Endothelial cell of umbilical vein (primary cell): ENCODE measurements around the gene PASD1. TPM values are rescaled to one million over a fixed set of nuclear protein-coding genes. Genes with fewer than 3 reads are reported as not detected.

ENCODE experiments used
- BruUV-seq: library from RNA; stranded (reverse); fragments of 400-500 nt; replicated peaks from 2 replicates; lab custom pipeline; 2021; lab: Mats Ljungman, UMichigan
- CTCF ChIA-PET: fragments of 300-600, 350-600 bp; sonication (Branson Sonifier 250); formaldehyde crosslinking; loops from one replicate; lab custom pipeline; 2021; ENCODE audit warnings: antibody characterized with exemption, inconsistent platforms; lab: Charles Lee
- POLR2A ChIA-PET: fragments of 300-600, 350-600 bp; sonication (Branson Sonifier 250); formaldehyde crosslinking; loops from one replicate; lab custom pipeline; 2021; ENCODE audit warnings: antibody characterized with exemption, inconsistent platforms; lab: Charles Lee
- DNase-seq: peaks from one replicate; pipeline ENCODE4 v3.0.0-alpha.2; 2011; ENCODE audit warnings: low read depth, low spot score
- FAIRE-seq: peaks from 2 replicates; lab custom pipeline; 2011; peaks lifted over from hg19 to GRCh38; lab: Jason Lieb, UNC
- H2AFZ ChIP-seq: 2 replicates; pipeline ENCODE4 v1.6.0; 2012; ENCODE audit warnings: low read depth, low read length, control low read depth, inconsistent platforms
- H3K27ac ChIP-seq: 2 replicates; pipeline ENCODE4 v1.5.1; 2011; ENCODE audit warnings: low read depth, mild to moderate bottlenecking, control low read depth, low read length, moderate library complexity; ENCODE audit not compliant: insufficient read depth
- H3K27me3 ChIP-seq, 2 experiments: 2 replicates each; pipeline versions ENCODE4 v1.6.0 to v1.6.1; 2011; ENCODE audit warnings: low read length in 2 of 2, mixed read lengths in 1 of 2; ENCODE audit not compliant: control insufficient read depth in 2 of 2, insufficient read depth in 2 of 2
- H3K36me3 ChIP-seq, 2 experiments: 2 replicates in 1 of 2; 3 replicates in 1 of 2; pipeline ENCODE4 v1.5.1; 2011; ENCODE audit warnings: low read length in 2 of 2, mild to moderate bottlenecking in 1 of 2, moderate library complexity in 1 of 2; ENCODE audit not compliant: control insufficient read depth in 2 of 2, insufficient read depth in 2 of 2; ENCODE audit errors: extremely low read depth in 1 of 2
- H3K4me1 ChIP-seq: 3 replicates; pipeline ENCODE4 v1.5.1; 2011; ENCODE audit warnings: mild to moderate bottlenecking, low read length; ENCODE audit not compliant: control insufficient read depth, insufficient read depth; ENCODE audit errors: extremely low read depth
- H3K4me2 ChIP-seq: 2 replicates; pipeline ENCODE4 v1.6.1; 2011; ENCODE audit warnings: low read length, control low read depth, mixed read lengths; ENCODE audit not compliant: insufficient read depth
- H3K4me3 ChIP-seq, 3 experiments: fragments of 200-600 bp in 1 of 3; sonication (generic), shearing (Covaris generic) in 1 of 3; replicated peaks in 1 of 3; 2 replicates each; pipeline ENCODE4 v1.5.1; 2011 to 2016; ENCODE audit warnings: control low read depth in 3 of 3, low read length in 3 of 3, mild to moderate bottlenecking in 2 of 3, inconsistent platforms in 1 of 3, low read depth in 1 of 3, moderate library complexity in 1 of 3; ENCODE audit not compliant: insufficient read depth in 1 of 3
- H3K79me2 ChIP-seq: 2 replicates; pipeline ENCODE4 v1.6.0; 2012; ENCODE audit warnings: low read length, inconsistent platforms; ENCODE audit not compliant: control insufficient read depth, insufficient read depth
- H3K9ac ChIP-seq: replicated peaks from 2 replicates; pipeline ENCODE3; 2011; ENCODE audit warnings: low read length, control low read depth; ENCODE audit not compliant: insufficient read depth; ENCODE audit errors: extremely low read depth
- H3K9me1 ChIP-seq: replicated peaks from 3 replicates; pipeline ENCODE4 v1.6.0; 2011; ENCODE audit warnings: mild to moderate bottlenecking, low read length; ENCODE audit not compliant: control insufficient read depth, insufficient read depth; ENCODE audit errors: extremely low read depth
- H3K9me3 ChIP-seq: replicated peaks from 2 replicates; pipeline ENCODE4 v1.5.1; 2012; ENCODE audit warnings: low read length, inconsistent platforms; ENCODE audit not compliant: control insufficient read depth, insufficient read depth
- H4K20me1 ChIP-seq: replicated peaks from 2 replicates; pipeline ENCODE3; 2011; ENCODE audit warnings: mild to moderate bottlenecking, low read length; ENCODE audit not compliant: control insufficient read depth, insufficient read depth; ENCODE audit errors: extremely low read depth
- EZH2 ChIP-seq: IDR thresholded peaks from 2 replicates; pipeline ENCODE4 v1.6.1; 2012; ENCODE audit warnings: borderline replicate concordance, low read depth, mild to moderate bottlenecking, moderate library complexity, low read length, inconsistent platforms; ENCODE audit not compliant: severe bottlenecking
- FOS ChIP-seq: IDR thresholded peaks from 2 replicates; pipeline ENCODE4 v1.6.1; 2011; ENCODE audit warnings: mild to moderate bottlenecking, low read length, moderate library complexity, borderline replicate concordance; ENCODE audit not compliant: insufficient read depth
- GATA2 ChIP-seq: IDR thresholded peaks from 2 replicates; pipeline ENCODE4 v1.7.0; 2011; ENCODE audit warnings: low read depth, mild to moderate bottlenecking, moderate library complexity, mixed read lengths, low read length; ENCODE audit not compliant: insufficient read length, insufficient read depth
- JUN ChIP-seq: IDR thresholded peaks from 2 replicates; pipeline ENCODE4 v1.6.1; 2011; ENCODE audit warnings: borderline replicate concordance, low read depth; ENCODE audit not compliant: insufficient read length, insufficient read depth
- MYC ChIP-seq: IDR thresholded peaks from one replicate; pipeline ENCODE4 v1.6.1; 2011; ENCODE audit warnings: mild to moderate bottlenecking, low read depth, low read length
- POLR2A ChIP-seq: IDR thresholded peaks from 2 replicates; pipeline ENCODE4 v1.6.1; 2012; ENCODE audit warnings: low read depth, mild to moderate bottlenecking, control low read depth, low read length
- POLR2AphosphoS5 ChIP-seq: IDR thresholded peaks from 2 replicates; pipeline ENCODE4 v1.6.1; 2012; ENCODE audit warnings: low read depth, mild to moderate bottlenecking, control low read depth, low read length, moderate library complexity; ENCODE audit not compliant: insufficient read depth
- dilution Hi-C: fragments of 300-500 bp; cut with MboI; formaldehyde crosslinking; loops from one replicate; pipeline ENCODE4 v1.15.0; 2019; ENCODE audit warnings: low sequenced_read_pairs; ENCODE audit not compliant: extremely low pct_ligation_motif_present
- intact Hi-C: fragments of 100-400 bp; cut with micrococcal nuclease; formaldehyde crosslinking; loops from one replicate; pipeline ENCODE4 v1.10.0; 2022
- polyA plus RNA-seq, 4 experiments: library from polyadenylated mRNA; depleted of rRNA in 3 of 4; stranded (reverse) in 3 of 4; unstranded in 1 of 4; fragments of >200 nt; gene quantifications; 2 replicates each; pipeline versions ENCODE4 v1.2.1 to v1.2.3, GENCODE V29; 2011 to 2012; ENCODE audit warnings: missing spikeins in 1 of 4
- total RNA-seq: library from RNA; stranded (reverse); gene quantifications from 2 replicates; pipeline ENCODE4 v1.2.3, GENCODE V29; 2021
- TF ChIP-seq, protein P1 (sequence below): IDR thresholded peaks from 2 replicates; pipeline ENCODE4 v1.6.1; 2011; ENCODE audit not compliant: insufficient read depth, insufficient read length
- TF ChIP-seq, protein P2 (sequence below), 2 donors: IDR thresholded peaks; 1 replicate in 1 of 2; 2 replicates in 1 of 2; pipeline ENCODE4 v1.5.1; 2011; ENCODE audit warnings: low read length in 2 of 2, mild to moderate bottlenecking in 2 of 2, moderate library complexity in 2 of 2, control low read depth in 1 of 2, inconsistent platforms in 1 of 2, low read depth in 1 of 2; ENCODE audit not compliant: insufficient read depth in 1 of 2; ENCODE audit errors: extremely low read depth in 1 of 2

Gene PASD1
- total and polyA plus RNA-seq, 2 donors (not counting 3 experiments of a cell fraction or from before 2014, with no cell fraction given): not detected

DNA sequence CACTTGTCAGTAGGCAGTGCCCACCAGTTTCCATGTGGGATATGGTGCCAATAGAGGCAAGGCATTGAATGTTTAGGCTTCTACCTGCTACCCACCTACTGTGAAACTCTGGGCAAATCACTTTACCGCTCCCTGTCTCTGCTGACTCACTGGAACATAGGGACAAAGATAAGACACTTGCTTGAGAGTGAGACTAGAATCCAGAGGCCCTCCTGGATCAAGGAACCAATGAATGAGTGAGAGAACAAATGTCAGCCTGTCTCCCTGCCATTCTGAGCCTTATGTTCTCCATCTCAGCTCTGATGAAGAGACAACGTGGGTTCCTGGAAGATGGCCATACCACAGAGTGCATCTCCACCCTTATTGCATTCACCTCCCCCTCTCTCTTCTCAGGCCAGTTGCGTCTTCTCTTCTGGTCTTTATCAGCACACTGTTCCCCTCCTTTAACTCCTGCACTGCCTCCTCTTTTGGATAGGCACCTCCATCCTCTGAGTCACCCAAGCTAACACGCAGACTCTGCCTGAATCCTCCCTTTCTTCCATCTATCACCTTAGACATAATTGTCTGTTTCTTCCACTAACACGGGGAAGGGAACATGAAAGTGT, 116.4 kb downstream of the PASD1 start:
- CTCF ChIA-PET: interaction anchor here (1.6 kb wide), 1 partner anchor 528 kb away, joined by 6 read pairs; no protein-coding TSS in a partner anchor
- Histone ChIP-seq H3K27me3 (no peaks in the 10 kb centered on the region), H3K9me3 (no peaks in the 10 kb centered on the region), H3K9me1 (no peaks in the 10 kb centered on the region), H3K4me2 (no peak overlapping the region), H3K4me3 (no peak overlapping the region), H3K36me3 (no peaks in the 10 kb centered on the region), H3K79me2 (no peaks in the 10 kb centered on the region), H3K9ac (no peak overlapping the region), H2AFZ (no peak overlapping the region), H4K20me1 (no peaks in the 10 kb centered on the region), H3K4me1 (no peaks in the 10 kb centered on the region), H3K27ac (no peak overlapping the region)
- FAIRE-seq (no peak), DNase-seq (no peak)
- BruUV-seq: no TSS peak
- intact Hi-C loops (no loop called here), dilution Hi-C loops (no loop called here)
- POLR2A ChIA-PET: no interaction called here
- TF ChIP-seq JUN (no peak), MYC (no peak), POLR2AphosphoS5 (no peak), GATA2 (no peak), FOS (no peak), EZH2 (no peak), POLR2A (no peak)

DNA sequence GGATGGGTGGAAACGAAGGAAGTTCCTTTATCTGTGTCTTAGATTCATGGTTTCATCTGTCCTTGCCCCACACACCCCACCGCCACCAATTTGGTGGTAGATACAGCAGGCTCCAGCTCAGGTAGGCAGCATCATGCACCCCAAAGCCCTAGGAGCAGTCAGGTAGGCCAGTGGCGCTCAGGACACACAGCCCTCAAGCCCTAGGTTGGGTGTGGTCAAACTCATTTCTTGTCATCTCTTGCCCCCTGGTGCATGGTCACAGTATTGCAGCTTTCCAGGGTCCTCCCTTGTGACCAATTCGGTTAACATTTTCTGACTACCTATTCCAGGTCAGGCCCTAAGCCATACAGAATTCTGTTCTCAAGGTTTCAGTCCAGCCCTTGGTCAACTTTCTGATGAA, 117.3 kb downstream of the PASD1 start:
- DNase-seq: peak; percentile 6
- dilution Hi-C loops (no loop called here), intact Hi-C loops (no loop called here)
- Histone ChIP-seq H3K9ac (no peak overlapping the region), H3K9me1 (no peaks in the 10 kb centered on the region), H3K36me3 (no peaks in the 10 kb centered on the region), H3K4me1 (no peaks in the 10 kb centered on the region), H3K27me3 (no peaks in the 10 kb centered on the region), H3K27ac (no peak overlapping the region), H3K4me3 (no peak overlapping the region), H3K9me3 (no peaks in the 10 kb centered on the region), H2AFZ (no peak overlapping the region), H4K20me1 (no peaks in the 10 kb centered on the region), H3K4me2 (no peak overlapping the region), H3K79me2 (no peaks in the 10 kb centered on the region)
- ChIA-PET POLR2A (no interaction called here), CTCF (interaction anchor here (0.9 to 1.6 kb wide), 2 partner anchors 529 to 533 kb away, joined by 3 to 6 read pairs; no protein-coding TSS in a partner anchor)
- no TSS peak for BruUV-seq
- peak; percentile 72 for FAIRE-seq
- TF ChIP-seq GATA2 (no peak), EZH2 (no peak), POLR2AphosphoS5 (no peak), FOS (no peak)
- TF ChIP-seq, protein P1, sequence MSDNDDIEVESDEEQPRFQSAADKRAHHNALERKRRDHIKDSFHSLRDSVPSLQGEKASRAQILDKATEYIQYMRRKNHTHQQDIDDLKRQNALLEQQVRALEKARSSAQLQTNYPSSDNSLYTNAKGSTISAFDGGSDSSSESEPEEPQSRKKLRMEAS: no peak
- TF ChIP-seq, protein P2, sequence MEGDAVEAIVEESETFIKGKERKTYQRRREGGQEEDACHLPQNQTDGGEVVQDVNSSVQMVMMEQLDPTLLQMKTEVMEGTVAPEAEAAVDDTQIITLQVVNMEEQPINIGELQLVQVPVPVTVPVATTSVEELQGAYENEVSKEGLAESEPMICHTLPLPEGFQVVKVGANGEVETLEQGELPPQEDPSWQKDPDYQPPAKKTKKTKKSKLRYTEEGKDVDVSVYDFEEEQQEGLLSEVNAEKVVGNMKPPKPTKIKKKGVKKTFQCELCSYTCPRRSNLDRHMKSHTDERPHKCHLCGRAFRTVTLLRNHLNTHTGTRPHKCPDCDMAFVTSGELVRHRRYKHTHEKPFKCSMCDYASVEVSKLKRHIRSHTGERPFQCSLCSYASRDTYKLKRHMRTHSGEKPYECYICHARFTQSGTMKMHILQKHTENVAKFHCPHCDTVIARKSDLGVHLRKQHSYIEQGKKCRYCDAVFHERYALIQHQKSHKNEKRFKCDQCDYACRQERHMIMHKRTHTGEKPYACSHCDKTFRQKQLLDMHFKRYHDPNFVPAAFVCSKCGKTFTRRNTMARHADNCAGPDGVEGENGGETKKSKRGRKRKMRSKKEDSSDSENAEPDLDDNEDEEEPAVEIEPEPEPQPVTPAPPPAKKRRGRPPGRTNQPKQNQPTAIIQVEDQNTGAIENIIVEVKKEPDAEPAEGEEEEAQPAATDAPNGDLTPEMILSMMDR (IDR thresholded peaks at IDR 0.05; ENCODE audit: extremely low read depth in 1 of 2, insufficient read depth in 1 of 2, low read depth in 1 of 2, low read length in 2 of 2): peak; percentile 24 to 44
